K562 (cell line): Measurements from ENCODE around the gene SLC1A4. TPM values are rescaled to one million over a fixed set of nuclear protein-coding genes. Genes with fewer than 3 reads are reported as not detected.

ENCODE experiments used
- ATAC-seq: fragments of 200-7000 bp; cut with Tn5 transposase; 3 replicates; pipeline ENCODE4 v1.9.1; 2020; ENCODE audit warnings: moderate library complexity
- BruUV-seq: library from RNA; stranded (reverse); fragments of 400-500 nt; replicated peaks from 2 replicates; lab custom pipeline; 2021; lab: Mats Ljungman, UMichigan
- CTCF ChIA-PET: fragments of 300-600 bp; formaldehyde crosslinking; extraction: SDS; loops from one replicate; lab custom pipeline; 2021; ENCODE audit warnings: low intra/inter-chr PET ratio; lab: Yijun Ruan, JAX
- POLR2A ChIA-PET: fragments of 300-600, 350-650 bp; sonication (Branson Sonifier 250); formaldehyde crosslinking; extraction: SDS; loops from one replicate; lab custom pipeline; 2021; ENCODE audit warnings: antibody characterized with exemption, inconsistent platforms; lab: Yijun Ruan, JAX
- DNase-seq, 4 experiments: peaks; one replicate each; pipeline versions ENCODE4 v3.0.0 to v3.0.0-alpha.2; 2011 to 2018; ENCODE audit warnings: low spot score in 3 of 4, mixed read lengths in 3 of 4; ENCODE audit errors: extremely low read depth in 1 of 4
- FAIRE-seq: peaks from 2 replicates; lab custom pipeline; 2011; peaks lifted over from hg19 to GRCh38; lab: Jason Lieb, UNC
- H2AFZ ChIP-seq: 2 replicates; pipeline ENCODE4 v1.6.0; 2011; ENCODE audit warnings: low read depth, low read length, control low read depth, inconsistent platforms
- H3K27ac ChIP-seq: fragments of 200-600 bp; 3 replicates; pipeline ENCODE4 v1.8.0; 2011; ENCODE audit warnings: low read depth, mild to moderate bottlenecking, control low read depth, inconsistent platforms, low read length, moderate library complexity, mixed read lengths; ENCODE audit errors: extremely low read depth
- H3K27me3 ChIP-seq, 2 experiments: fragments of 300-600 bp in 1 of 2; 2 replicates in 1 of 2; 3 replicates in 1 of 2; pipeline versions ENCODE4 v1.6.0 to v1.8.0; 2011; ENCODE audit warnings: inconsistent platforms in 2 of 2, low read length in 2 of 2, mild to moderate bottlenecking in 1 of 2, mixed read lengths in 1 of 2, moderate library complexity in 1 of 2; ENCODE audit not compliant: control insufficient read depth in 2 of 2, insufficient read depth in 2 of 2
- H3K36me3 ChIP-seq: fragments of 300-600 bp; 3 replicates; pipeline ENCODE4 v1.8.0; 2011; ENCODE audit warnings: mild to moderate bottlenecking, low read length, inconsistent platforms; ENCODE audit not compliant: control insufficient read depth, insufficient read depth
- H3K4me1 ChIP-seq, 2 experiments: fragments of 200-600 bp in 1 of 2; replicated peaks in 1 of 2; 2 replicates in 1 of 2; 3 replicates in 1 of 2; pipeline versions ENCODE4 v1.5.1 to v1.8.0; 2011; ENCODE audit warnings: inconsistent platforms in 2 of 2, low read length in 2 of 2, mild to moderate bottlenecking in 1 of 2, mixed read lengths in 1 of 2, moderate library complexity in 1 of 2; ENCODE audit not compliant: control insufficient read depth in 2 of 2, insufficient read depth in 2 of 2
- H3K4me2 ChIP-seq: 2 replicates; pipeline ENCODE4 v1.6.1; 2011; ENCODE audit warnings: low read length, control low read depth, inconsistent platforms, mixed read lengths; ENCODE audit not compliant: insufficient read depth
- H3K4me3 ChIP-seq: fragments of 200-600 bp; sonication (generic), shearing (Covaris generic); 2 replicates; pipeline ENCODE4 v1.5.1; 2016; ENCODE audit warnings: control low read depth, inconsistent platforms
- H3K79me2 ChIP-seq: fragments of 200-600 bp; 3 replicates; pipeline ENCODE4 v1.8.0; 2011; ENCODE audit warnings: low read length, inconsistent platforms; ENCODE audit not compliant: control insufficient read depth, insufficient read depth
- H3K9ac ChIP-seq, 2 experiments: 2 replicates each; pipeline versions ENCODE4 v1.6.0 to v1.6.1; 2011; ENCODE audit warnings: low read depth in 2 of 2, low read length in 2 of 2, control low read depth in 1 of 2, inconsistent platforms in 1 of 2, mild to moderate bottlenecking in 1 of 2, mixed read lengths in 1 of 2; ENCODE audit not compliant: insufficient read depth in 1 of 2
- H3K9me1 ChIP-seq: one replicate; pipeline ENCODE4 v1.6.0; 2011; ENCODE audit warnings: inconsistent platforms, mild to moderate bottlenecking, low read length, moderate library complexity; ENCODE audit not compliant: control insufficient read depth, insufficient read depth
- H3K9me3 ChIP-seq: replicated peaks from 2 replicates; pipeline ENCODE4 v1.5.1; 2011; ENCODE audit warnings: low read depth, low read length, inconsistent platforms; ENCODE audit not compliant: control insufficient read depth, insufficient read depth
- H4K20me1 ChIP-seq: replicated peaks from 2 replicates; pipeline ENCODE4 v1.6.1; 2011; ENCODE audit warnings: low read length, inconsistent platforms, mixed read lengths; ENCODE audit not compliant: control insufficient read depth, insufficient read depth
- ASH1L ChIP-seq: fragments of 450-650 bp; IDR thresholded peaks from 2 replicates; pipeline ENCODE4 v1.6.1; 2018; ENCODE audit warnings: borderline replicate concordance, mild to moderate bottlenecking, low read depth; ENCODE audit not compliant: partially characterized antibody
- CUX1 ChIP-seq: fragments of 200-800 bp; sonication (Bioruptor generic); IDR thresholded peaks from 2 replicates; pipeline ENCODE4 v1.6.1; 2016; ENCODE audit warnings: missing genetic modification characterization, missing compliant biosample characterization
- E4F1 ChIP-seq: fragments of 250-450 bp; sonication (Bioruptor Pico); IDR thresholded peaks from 2 replicates; pipeline ENCODE4 v1.5.0; 2021; ENCODE audit warnings: mild to moderate bottlenecking, borderline replicate concordance
- EP400 ChIP-seq: fragments of 450-650 bp; IDR thresholded peaks from 2 replicates; pipeline ENCODE4 v1.6.1; 2017; ENCODE audit warnings: antibody characterized with exemption, mild to moderate bottlenecking, moderate library complexity
- RFX1 ChIP-seq: fragments of 450-650 bp; IDR thresholded peaks from 2 replicates; pipeline ENCODE4 v1.6.1; 2016; ENCODE audit warnings: mild to moderate bottlenecking, moderate library complexity
- SMAD3 ChIP-seq: fragments of 450-650 bp; formaldehyde crosslinking; conservative IDR thresholded peaks from 2 replicates; pipeline ENCODE4 v1.4.0; 2020; ENCODE audit warnings: mild to moderate bottlenecking
- TAL1 ChIP-seq: fragments of 450-650 bp; IDR thresholded peaks from 2 replicates; pipeline ENCODE4 v1.6.1; 2016; ENCODE audit warnings: mild to moderate bottlenecking
- TARDBP ChIP-seq: fragments of 450-650 bp; IDR thresholded peaks from 2 replicates; pipeline ENCODE4 v1.6.1; 2016
- ZNF398 ChIP-seq: fragments of 250-450 bp; sonication (Bioruptor Pico); IDR thresholded peaks from 2 replicates; pipeline ENCODE4 v1.8.0; 2021; ENCODE audit warnings: moderate library complexity, mild to moderate bottlenecking, inconsistent platforms
- ZNF445 ChIP-seq: fragments of 250-450 bp; sonication (Bioruptor Pico); IDR thresholded peaks from 2 replicates; pipeline ENCODE4 v1.4.0; 2020; ENCODE audit warnings: low read depth, mild to moderate bottlenecking, moderate library complexity
- ZNF589 ChIP-seq: fragments of 200-800 bp; sonication (Bioruptor generic); IDR thresholded peaks from 2 replicates; pipeline ENCODE4 v1.6.1; 2016; ENCODE audit warnings: low read depth, missing genetic modification characterization, missing compliant biosample characterization
- WGBS: fragments of 100-300 bp; shearing (Covaris generic); methylation state at CpG from one replicate; pipeline ENCODE4 v1.1.6; 2016; ENCODE audit warnings: low coverage, mixed read lengths; ENCODE audit not compliant: insufficient coverage; ENCODE audit errors: missing lambda C conversion rate; 5-methylcytosine and 5-hydroxymethylcytosine counted together
- in situ Hi-C: fragments of 300-500 bp; cut with MboI; formaldehyde crosslinking; loops from 4 replicates; pipeline ENCODE4 v1.15.0; 2018; ENCODE audit warnings: inconsistent platforms, mixed read lengths
- intact Hi-C: fragments of 100-400 bp; cut with micrococcal nuclease; formaldehyde crosslinking; loops from 2 replicates; pipeline ENCODE4 v1.14.2; 2022
- polyA plus RNA-seq, 8 experiments: library from polyadenylated mRNA; depleted of rRNA in 4 of 8; stranded (reverse) in 5 of 8; unstranded in 3 of 8; fragments of >200 nt; fragmentation: Nextera tagmentation in 2 of 8; fragmentation: Illumina TruSeq in 1 of 8; extraction: Ambion mirVana in 2 of 8; extraction: Trizol in 1 of 8; gene quantifications; 2 replicates each; pipeline versions ENCODE4 v1.2.1 to v1.2.3, GENCODE V29; 2011 to 2014; ENCODE audit warnings: inconsistent platforms in 1 of 8, missing spikeins in 1 of 8
- total RNA-seq, 7 experiments: library from RNA; depleted of rRNA in 6 of 7; stranded (reverse); fragments of >200 nt in 6 of 7; fragmentation: Illumina TruSeq in 2 of 7; extraction: Trizol in 2 of 7; gene quantifications; 2 replicates each; pipeline versions ENCODE4 v1.2.1 to v1.2.3, GENCODE V29; 2011 to 2021; ENCODE audit warnings: low replicate concordance in 1 of 7

Gene SLC1A4
- total and polyA plus RNA-seq, 9 of the 15 experiments (the other 6 are each of a cell fraction or from before 2014, with no cell fraction given) = 4.4 to 24.0 (median 10.9) TPM

GRCh38 chr2:65035351-65035943, 46.2 kb downstream of the SLC1A4 start (continued):
- TF ChIP-seq E4F1 (CRISPR knock-in tag) (no peak), ZNF398 (CRISPR knock-in tag) (no peak)

GRCh38 chr2:65037178-65037577, 48.0 kb downstream of the SLC1A4 start:
- ATAC-seq = no peak
- Histone ChIP-seq H3K27me3 (no peaks in the 10 kb centered on the region), H3K4me2 (no peak overlapping the region), H3K27ac (no peak overlapping the region), H3K9me3 (no peaks in the 10 kb centered on the region), H3K4me3 (no peak overlapping the region), H3K36me3 (no peaks in the 10 kb centered on the region; the same call in 2 of the 3 replicates), H3K4me1 (peaks cover 2 to 6% of the 10 kb centered on the region in 2 experiments; a peak in 2 of 5 replicates), H3K79me2 (no peaks in the 10 kb centered on the region), H3K9me1 (no peaks in the 10 kb centered on the region), H2AFZ (no peak overlapping the region), H3K9ac (no peak overlapping the region), H4K20me1 (no peaks in the 10 kb centered on the region)
- CTCF ChIA-PET = no interaction called here
- no peak for FAIRE-seq
- in situ Hi-C loops (no loop called here), intact Hi-C loops (no loop called here)
- POLR2A ChIA-PET = no interaction called here
- no peak for DNase-seq
- BruUV-seq = no TSS peak
- WGBS = 26% methylated on average over 3 of the region's 3 CpGs
- TF ChIP-seq ZNF445 (CRISPR knock-in tag) (no peak), EP400 (no peak), ASH1L (no peak), CUX1 (no peak), ZNF589 (CRISPR knock-in tag) (no peak), TARDBP (no peak), RFX1 (no peak), SMAD3 (no peak), TAL1 (no peak)
